ENCODE results near the gene ATRN. TPM values are rescaled to one million over a fixed set of nuclear protein-coding genes. Genes with fewer than 3 reads are reported as not detected.

The ATRN gene
- total and polyA plus RNA-seq, 2 donors (not counting 3 experiments of a cell fraction or from before 2014, with no cell fraction given), result 32.3 to 33.1 TPM

DNA sequence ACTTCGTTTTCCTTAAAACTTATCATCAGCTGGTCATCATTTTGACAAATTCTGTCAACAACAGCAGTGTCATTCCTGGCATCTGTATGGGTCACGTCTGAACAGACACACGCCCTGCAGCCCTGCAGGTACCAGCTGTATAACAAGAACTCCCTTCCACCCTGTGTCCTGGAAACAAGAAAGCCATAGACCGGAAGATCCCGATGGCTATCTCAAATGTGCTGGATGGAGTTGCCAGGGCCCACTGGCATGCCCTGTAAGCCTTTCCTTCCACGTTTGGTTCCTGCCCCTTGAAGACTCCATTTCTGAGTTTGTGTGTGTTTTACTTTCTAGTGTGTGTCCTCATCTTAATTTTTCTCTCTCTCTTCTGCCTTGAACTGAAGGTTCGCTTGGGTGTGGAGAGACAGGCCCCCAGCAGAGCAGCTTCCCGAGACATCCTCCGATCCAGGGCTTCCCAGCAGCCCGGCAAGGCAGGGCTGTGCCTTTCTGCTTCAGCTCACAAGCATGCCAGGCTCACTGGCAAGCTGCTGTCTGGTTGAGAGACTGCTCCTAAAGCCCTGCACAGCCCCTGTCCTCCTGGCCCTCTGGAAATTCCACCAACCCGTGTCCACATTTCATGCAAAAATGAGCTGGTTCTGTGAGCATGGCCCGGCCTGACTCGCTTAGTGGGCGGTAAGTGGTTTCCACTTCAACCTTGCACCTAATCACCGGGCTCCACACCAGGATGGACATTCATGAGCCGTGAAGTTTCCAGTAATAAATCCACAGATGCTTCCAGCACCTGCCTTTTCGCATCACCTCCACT lies 183.7 kb downstream of the ATRN start:
- BruUV-seq (replicated peaks), result no TSS peak
- H2AFZ ChIP-seq (ENCODE audit: low read depth, low read length), result no peak overlapping the region
- intact Hi-C loops (cut with micrococcal nuclease) (no loop called here), dilution Hi-C loops (cut with MboI; ENCODE audit: extremely low pct_ligation_motif_present, low sequenced_read_pairs) (no loop called here)
- ChIA-PET CTCF (interaction anchor here (2.0 kb wide), 1 partner anchor 22 kb away, joined by 6 read pairs; no protein-coding TSS in a partner anchor), POLR2A (no interaction called here)
- H3K36me3 ChIP-seq (ENCODE audit: control insufficient read depth in 2 of 2, extremely low read depth in 1 of 2, insufficient read depth in 2 of 2, low read length in 2 of 2), result no peaks in the 10 kb centered on the region
- no peaks in the 10 kb centered on the region for H3K4me1 ChIP-seq (ENCODE audit: control insufficient read depth, extremely low read depth, insufficient read depth, low read length)
- H3K27ac ChIP-seq (ENCODE audit: insufficient read depth, low read depth, low read length), result no peak overlapping the region
- H3K79me2 ChIP-seq (ENCODE audit: control insufficient read depth, insufficient read depth, low read length), result no peaks in the 10 kb centered on the region
- peaks cover 2 to 5% of the 10 kb centered on the region in 2 experiments for H3K27me3 ChIP-seq (ENCODE audit: control insufficient read depth in 2 of 2, insufficient read depth in 2 of 2, low read length in 2 of 2)
- TF ChIP-seq FOS (IDR thresholded peaks at IDR 0.05; ENCODE audit: borderline replicate concordance, insufficient read depth, low read length) (no peak), POLR2AphosphoS5 (IDR thresholded peaks at IDR 0.05; ENCODE audit: insufficient read depth, low read depth, low read length) (no peak), POLR2A (IDR thresholded peaks at IDR 0.05; ENCODE audit: low read depth, low read length) (no peak), JUN (IDR thresholded peaks at IDR 0.05; ENCODE audit: borderline replicate concordance, insufficient read depth, insufficient read length, low read depth) (no peak), GATA2 (IDR thresholded peaks at IDR 0.05; ENCODE audit: insufficient read depth, insufficient read length, low read depth, low read length) (no peak), EZH2 (IDR thresholded peaks at IDR 0.05; ENCODE audit: borderline replicate concordance, low read depth, low read length, severe bottlenecking) (no peak), MYC (IDR thresholded peaks at IDR 0.05; ENCODE audit: low read depth, low read length) (no peak)
- TF ChIP-seq, protein P1, sequence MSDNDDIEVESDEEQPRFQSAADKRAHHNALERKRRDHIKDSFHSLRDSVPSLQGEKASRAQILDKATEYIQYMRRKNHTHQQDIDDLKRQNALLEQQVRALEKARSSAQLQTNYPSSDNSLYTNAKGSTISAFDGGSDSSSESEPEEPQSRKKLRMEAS (IDR thresholded peaks at IDR 0.05; ENCODE audit: insufficient read depth, insufficient read length), result no peak
- TF ChIP-seq, protein P2, sequence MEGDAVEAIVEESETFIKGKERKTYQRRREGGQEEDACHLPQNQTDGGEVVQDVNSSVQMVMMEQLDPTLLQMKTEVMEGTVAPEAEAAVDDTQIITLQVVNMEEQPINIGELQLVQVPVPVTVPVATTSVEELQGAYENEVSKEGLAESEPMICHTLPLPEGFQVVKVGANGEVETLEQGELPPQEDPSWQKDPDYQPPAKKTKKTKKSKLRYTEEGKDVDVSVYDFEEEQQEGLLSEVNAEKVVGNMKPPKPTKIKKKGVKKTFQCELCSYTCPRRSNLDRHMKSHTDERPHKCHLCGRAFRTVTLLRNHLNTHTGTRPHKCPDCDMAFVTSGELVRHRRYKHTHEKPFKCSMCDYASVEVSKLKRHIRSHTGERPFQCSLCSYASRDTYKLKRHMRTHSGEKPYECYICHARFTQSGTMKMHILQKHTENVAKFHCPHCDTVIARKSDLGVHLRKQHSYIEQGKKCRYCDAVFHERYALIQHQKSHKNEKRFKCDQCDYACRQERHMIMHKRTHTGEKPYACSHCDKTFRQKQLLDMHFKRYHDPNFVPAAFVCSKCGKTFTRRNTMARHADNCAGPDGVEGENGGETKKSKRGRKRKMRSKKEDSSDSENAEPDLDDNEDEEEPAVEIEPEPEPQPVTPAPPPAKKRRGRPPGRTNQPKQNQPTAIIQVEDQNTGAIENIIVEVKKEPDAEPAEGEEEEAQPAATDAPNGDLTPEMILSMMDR (IDR thresholded peaks at IDR 0.05; ENCODE audit: extremely low read depth in 1 of 2, insufficient read depth in 1 of 2, low read depth in 1 of 2, low read length in 2 of 2), result no peak
- H3K9me3 ChIP-seq (replicated peaks; ENCODE audit: control insufficient read depth, insufficient read depth, low read length), result no peaks in the 10 kb centered on the region
- H3K4me3 ChIP-seq (replicated peaks in 1 of 3; ENCODE audit: insufficient read depth in 1 of 3, low read depth in 1 of 3, low read length in 3 of 3), result no peak overlapping the region
- H3K9ac ChIP-seq (replicated peaks; ENCODE audit: extremely low read depth, insufficient read depth, low read length), result no peak overlapping the region
- H3K9me1 ChIP-seq (replicated peaks; ENCODE audit: control insufficient read depth, extremely low read depth, insufficient read depth, low read length), result no peaks in the 10 kb centered on the region
- H4K20me1 ChIP-seq (replicated peaks; ENCODE audit: control insufficient read depth, extremely low read depth, insufficient read depth, low read length), result no peaks in the 10 kb centered on the region
- DNase-seq (ENCODE audit: low read depth, low spot score), result no peak
- H3K4me2 ChIP-seq (ENCODE audit: insufficient read depth, low read length), result no peak overlapping the region
- no peak for FAIRE-seq
